HepG2 (cell line): ENCODE measurements around the gene CABLES2. TPM values are rescaled to one million over a fixed set of nuclear protein-coding genes. Genes with fewer than 3 reads are reported as not detected.
A peak's percentile ranks its signal among the peaks of the same experiment; 100 is the strongest.

Source experiments
- AHR ChIP-seq: IDR thresholded peaks from 2 replicates; pipeline ENCODE4 v1.6.1; 2018; ENCODE audit warnings: missing genetic modification reagents, missing compliant biosample characterization
- ARNT2 ChIP-seq: sonication (generic); formaldehyde crosslinking; IDR thresholded peaks from 2 replicates; pipeline ENCODE4 v1.8.0; 2022; ENCODE audit warnings: mild to moderate bottlenecking, low read depth, missing genetic modification reagents, moderate library complexity
- ATRX ChIP-seq: sonication (generic); formaldehyde crosslinking; IDR thresholded peaks from 2 replicates; pipeline ENCODE4 v1.4.0; 2020; ENCODE audit warnings: missing genetic modification reagents, borderline replicate concordance
- ETS1 ChIP-seq: sonication (generic); formaldehyde crosslinking; IDR thresholded peaks from 2 replicates; pipeline ENCODE4 v1.4.0; 2020; ENCODE audit warnings: missing genetic modification reagents
- HOXA9 ChIP-seq: sonication (generic); formaldehyde crosslinking; IDR thresholded peaks from 2 replicates; pipeline ENCODE4 v1.8.1; 2022; ENCODE audit warnings: missing genetic modification reagents, mild to moderate bottlenecking, moderate library complexity, borderline replicate concordance
- KIAA2018 ChIP-seq: sonication (generic); formaldehyde crosslinking; IDR thresholded peaks from 2 replicates; pipeline ENCODE4 v1.5.0; 2020; ENCODE audit warnings: mild to moderate bottlenecking, missing genetic modification reagents, borderline replicate concordance
- NFE2L1 ChIP-seq: sonication (generic); formaldehyde crosslinking; IDR thresholded peaks from 2 replicates; pipeline ENCODE4 v1.4.0; 2020; ENCODE audit warnings: missing genetic modification reagents, mild to moderate bottlenecking, borderline replicate concordance
- PHF5A ChIP-seq: IDR thresholded peaks from one replicate; pipeline ENCODE4 v1.6.1; 2018; ENCODE audit warnings: low read depth, missing genetic modification reagents; ENCODE audit not compliant: unreplicated experiment
- RFX5 ChIP-seq: IDR thresholded peaks from 2 replicates; pipeline ENCODE4 v1.6.1; 2011; ENCODE audit warnings: low read depth, low read length, improper control_type of control experiment
- ZBTB42 ChIP-seq: sonication (generic); formaldehyde crosslinking; IDR thresholded peaks from 2 replicates; pipeline ENCODE4 v1.5.0; 2020; ENCODE audit warnings: mild to moderate bottlenecking, missing genetic modification reagents
- ZNF460 ChIP-seq: sonication (generic); formaldehyde crosslinking; IDR thresholded peaks from 2 replicates; pipeline ENCODE4 v1.5.1; 2020; ENCODE audit warnings: missing genetic modification reagents, mild to moderate bottlenecking, borderline replicate concordance
- ZNF772 ChIP-seq: sonication (generic); formaldehyde crosslinking; IDR thresholded peaks from 2 replicates; pipeline ENCODE4 v1.5.0; 2020; ENCODE audit warnings: mild to moderate bottlenecking, missing genetic modification reagents
- polyA plus RNA-seq, 8 experiments: library from polyadenylated mRNA; depleted of rRNA in 3 of 8; stranded (reverse) in 7 of 8; unstranded in 1 of 8; fragments of >200 nt; fragmentation: Illumina TruSeq in 4 of 8; extraction: Trizol in 4 of 8; gene quantifications; 2 replicates each; pipeline versions ENCODE4 v1.2.1 to v1.2.3, GENCODE V29; 2011 to 2016; ENCODE audit warnings: low read depth in 4 of 8, missing spikeins in 1 of 8, mixed read lengths in 1 of 8; ENCODE audit not compliant: insufficient read depth in 1 of 8
- total RNA-seq, 5 experiments: library from RNA; depleted of rRNA; stranded (reverse); fragments of >200 nt; fragmentation: Illumina TruSeq; extraction: Trizol; gene quantifications; 2 replicates each; pipeline ENCODE4 v1.2.3, GENCODE V29; 2016; ENCODE audit warnings: low read depth in 1 of 5
- TF ChIP-seq, protein P1 (sequence below): sonication (generic); formaldehyde crosslinking; conservative IDR thresholded peaks from 2 replicates; pipeline ENCODE4 v1.4.0; 2020; ENCODE audit warnings: mild to moderate bottlenecking, missing genetic modification reagents, moderate library complexity
- TF ChIP-seq, protein P2 (sequence below): sonication (generic); formaldehyde crosslinking; IDR thresholded peaks from 2 replicates; pipeline ENCODE4 v1.9.0; 2022; ENCODE audit warnings: missing genetic modification reagents, mild to moderate bottlenecking, borderline replicate concordance

The CABLES2 gene
- total and polyA plus RNA-seq, 2 of the 13 experiments (the other 11 are each of a cell fraction or from before 2014, with no cell fraction given) = 5.2 to 9.7 TPM

GRCh38 chr20:62368392-62368975, 38.6 kb downstream of the CABLES2 start (continued):
- peak; percentile 60; the same call in 1 of the 2 replicates for TF ChIP-seq KIAA2018 (CRISPR knock-in tag)
- TF ChIP-seq, protein P1, sequence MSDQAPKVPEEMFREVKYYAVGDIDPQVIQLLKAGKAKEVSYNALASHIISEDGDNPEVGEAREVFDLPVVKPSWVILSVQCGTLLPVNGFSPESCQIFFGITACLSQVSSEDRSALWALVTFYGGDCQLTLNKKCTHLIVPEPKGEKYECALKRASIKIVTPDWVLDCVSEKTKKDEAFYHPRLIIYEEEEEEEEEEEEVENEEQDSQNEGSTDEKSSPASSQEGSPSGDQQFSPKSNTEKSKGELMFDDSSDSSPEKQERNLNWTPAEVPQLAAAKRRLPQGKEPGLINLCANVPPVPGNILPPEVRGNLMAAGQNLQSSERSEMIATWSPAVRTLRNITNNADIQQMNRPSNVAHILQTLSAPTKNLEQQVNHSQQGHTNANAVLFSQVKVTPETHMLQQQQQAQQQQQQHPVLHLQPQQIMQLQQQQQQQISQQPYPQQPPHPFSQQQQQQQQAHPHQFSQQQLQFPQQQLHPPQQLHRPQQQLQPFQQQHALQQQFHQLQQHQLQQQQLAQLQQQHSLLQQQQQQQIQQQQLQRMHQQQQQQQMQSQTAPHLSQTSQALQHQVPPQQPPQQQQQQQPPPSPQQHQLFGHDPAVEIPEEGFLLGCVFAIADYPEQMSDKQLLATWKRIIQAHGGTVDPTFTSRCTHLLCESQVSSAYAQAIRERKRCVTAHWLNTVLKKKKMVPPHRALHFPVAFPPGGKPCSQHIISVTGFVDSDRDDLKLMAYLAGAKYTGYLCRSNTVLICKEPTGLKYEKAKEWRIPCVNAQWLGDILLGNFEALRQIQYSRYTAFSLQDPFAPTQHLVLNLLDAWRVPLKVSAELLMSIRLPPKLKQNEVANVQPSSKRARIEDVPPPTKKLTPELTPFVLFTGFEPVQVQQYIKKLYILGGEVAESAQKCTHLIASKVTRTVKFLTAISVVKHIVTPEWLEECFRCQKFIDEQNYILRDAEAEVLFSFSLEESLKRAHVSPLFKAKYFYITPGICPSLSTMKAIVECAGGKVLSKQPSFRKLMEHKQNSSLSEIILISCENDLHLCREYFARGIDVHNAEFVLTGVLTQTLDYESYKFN (CRISPR knock-in tag) = peak; percentile 92
- TF ChIP-seq NFE2L1 (CRISPR knock-in tag) = no peak
- no peak for TF ChIP-seq RFX5
- TF ChIP-seq ARNT2 = 0 out of 2 replicates have a peak, but pooled peaks have one; percentile 14
- no peak for TF ChIP-seq ZNF460 (CRISPR knock-in tag)
- TF ChIP-seq ZNF772 (CRISPR knock-in tag) = 0 out of 2 replicates have a peak, but pooled peaks have one; percentile 44
- TF ChIP-seq, protein P2, sequence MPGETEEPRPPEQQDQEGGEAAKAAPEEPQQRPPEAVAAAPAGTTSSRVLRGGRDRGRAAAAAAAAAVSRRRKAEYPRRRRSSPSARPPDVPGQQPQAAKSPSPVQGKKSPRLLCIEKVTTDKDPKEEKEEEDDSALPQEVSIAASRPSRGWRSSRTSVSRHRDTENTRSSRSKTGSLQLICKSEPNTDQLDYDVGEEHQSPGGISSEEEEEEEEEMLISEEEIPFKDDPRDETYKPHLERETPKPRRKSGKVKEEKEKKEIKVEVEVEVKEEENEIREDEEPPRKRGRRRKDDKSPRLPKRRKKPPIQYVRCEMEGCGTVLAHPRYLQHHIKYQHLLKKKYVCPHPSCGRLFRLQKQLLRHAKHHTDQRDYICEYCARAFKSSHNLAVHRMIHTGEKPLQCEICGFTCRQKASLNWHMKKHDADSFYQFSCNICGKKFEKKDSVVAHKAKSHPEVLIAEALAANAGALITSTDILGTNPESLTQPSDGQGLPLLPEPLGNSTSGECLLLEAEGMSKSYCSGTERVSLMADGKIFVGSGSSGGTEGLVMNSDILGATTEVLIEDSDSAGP (CRISPR knock-in tag) = no peak; the same call in none of the 2 replicates
- TF ChIP-seq HOXA9 (CRISPR knock-in tag) = no peak
- TF ChIP-seq PHF5A (CRISPR knock-in tag) = peak; percentile 56
- peak; percentile 4; the same call in 1 of the 2 replicates for TF ChIP-seq ETS1
- no peak for TF ChIP-seq AHR (CRISPR knock-in tag)
- TF ChIP-seq ATRX (CRISPR knock-in tag) = no peak
- TF ChIP-seq ZBTB42 = no peak; the same call in none of the 2 replicates
